H1 (cell line): ENCODE measurements around the gene LTN1. TPM values are rescaled to one million over a fixed set of nuclear protein-coding genes. Genes with fewer than 3 reads are reported as not detected.
A peak's percentile ranks its signal among the peaks of the same experiment; 100 is the strongest.

Source experiments
- CTCF ChIA-PET: fragments of 300-600 bp; sonication (Branson Sonifier 250); formaldehyde crosslinking; loops from one replicate; lab custom pipeline; 2021; ENCODE audit not compliant: partially characterized antibody; lab: Charles Lee
- POLR2A ChIA-PET: fragments of 300-600 bp; sonication (Branson Sonifier 250); formaldehyde crosslinking; loops from one replicate; lab custom pipeline; 2021; ENCODE audit warnings: inconsistent platforms; ENCODE audit not compliant: partially characterized antibody; lab: Charles Lee
- DNase-seq, 2 experiments: peaks; one replicate each; pipeline versions ENCODE4 v3.0.0 to v3.0.0-alpha.2; 2010 to 2022; ENCODE audit warnings: low spot score in 2 of 2, low read depth in 1 of 2, mixed read lengths in 1 of 2
- FAIRE-seq: peaks from 2 replicates; lab custom pipeline; 2011; peaks lifted over from hg19 to GRCh38; lab: Jason Lieb, UNC
- H2AFZ ChIP-seq: 2 replicates; pipeline ENCODE4 v1.8.1; 2012; ENCODE audit warnings: low read length, inconsistent platforms
- H2AK5ac ChIP-seq: 2 replicates; pipeline ENCODE4 v1.6.1; 2013; ENCODE audit warnings: low read depth, low read length
- H2BK120ac ChIP-seq: replicated peaks from 2 replicates; pipeline ENCODE3; 2013; ENCODE audit warnings: low read depth, low read length, inconsistent platforms
- H2BK12ac ChIP-seq: 2 replicates; pipeline ENCODE4 v1.6.1; 2013; ENCODE audit warnings: low read depth, low read length
- H2BK15ac ChIP-seq: 2 replicates; pipeline ENCODE4 v1.6.1; 2013; ENCODE audit warnings: low read length
- H2BK20ac ChIP-seq: 2 replicates; pipeline ENCODE4 v1.6.1; 2013; ENCODE audit warnings: low read length
- H2BK5ac ChIP-seq: 2 replicates; pipeline ENCODE4 v1.6.1; 2013; ENCODE audit warnings: low read depth, low read length
- H3K14ac ChIP-seq: 2 replicates; pipeline ENCODE4 v1.6.1; 2013; ENCODE audit warnings: inconsistent platforms; ENCODE audit not compliant: insufficient read length
- H3K18ac ChIP-seq: 2 replicates; pipeline ENCODE4 v1.6.1; 2013; ENCODE audit warnings: low read length; ENCODE audit errors: extremely low read depth
- H3K23ac ChIP-seq: 2 replicates; pipeline ENCODE4 v1.6.1; 2013; ENCODE audit warnings: inconsistent platforms; ENCODE audit not compliant: insufficient read length
- H3K23me2 ChIP-seq: 2 replicates; pipeline ENCODE4 v1.6.1; 2013; ENCODE audit warnings: low read depth, low read length
- H3K27ac ChIP-seq: 2 replicates; pipeline ENCODE4 v1.6.1; 2011; ENCODE audit warnings: low read depth, low read length, inconsistent platforms
- H3K27me3 ChIP-seq, 4 experiments: replicated peaks in 1 of 4; 1 replicate in 1 of 4; 2 replicates in 3 of 4; pipeline versions ENCODE4 v1.6.1 to v1.8.1; 2011 to 2013; ENCODE audit warnings: low read length in 3 of 4, mild to moderate bottlenecking in 3 of 4, inconsistent platforms in 2 of 4, mixed read lengths in 2 of 4, moderate library complexity in 1 of 4; ENCODE audit not compliant: control insufficient read depth in 3 of 4, insufficient read depth in 3 of 4; ENCODE audit errors: extremely low read depth in 1 of 4
- H3K36me3 ChIP-seq, 4 experiments: 2 replicates each; pipeline versions ENCODE4 v1.6.1 to v1.8.1; 2011 to 2013; ENCODE audit warnings: mild to moderate bottlenecking in 4 of 4, low read length in 3 of 4, moderate library complexity in 2 of 4, control low read depth in 1 of 4, inconsistent platforms in 1 of 4; ENCODE audit not compliant: insufficient read depth in 4 of 4, control insufficient read depth in 2 of 4
- H3K4ac ChIP-seq: replicated peaks from 2 replicates; pipeline ENCODE3; 2013; ENCODE audit warnings: low read length, low read depth, mixed read lengths, inconsistent platforms; ENCODE audit not compliant: insufficient read length
- H3K4me1 ChIP-seq, 4 experiments: replicated peaks in 1 of 4; 1 replicate in 1 of 4; 2 replicates in 3 of 4; pipeline versions ENCODE4 v1.6.1 to v1.8.1; 2011 to 2013; ENCODE audit warnings: low read length in 3 of 4, inconsistent platforms in 2 of 4, mixed read lengths in 1 of 4; ENCODE audit not compliant: insufficient read depth in 4 of 4, control insufficient read depth in 3 of 4
- H3K4me2 ChIP-seq, 2 experiments: 2 replicates each; pipeline versions ENCODE4 v1.6.1 to v1.8.1; 2011 to 2013; ENCODE audit warnings: low read depth in 2 of 2, low read length in 2 of 2, control low read depth in 1 of 2, inconsistent platforms in 1 of 2, mild to moderate bottlenecking in 1 of 2; ENCODE audit not compliant: insufficient read depth in 1 of 2
- H3K4me3 ChIP-seq, 4 experiments: fragments of 200-600, 300-600 bp in 1 of 4; sonication (generic), shearing (Covaris generic), sonication (Bioruptor Twin) in 1 of 4; 2 replicates each; pipeline versions ENCODE4 v1.5.1 to v1.8.1; 2011 to 2016; ENCODE audit warnings: low read length in 4 of 4, low read depth in 3 of 4, control low read depth in 2 of 4, inconsistent platforms in 2 of 4, mild to moderate bottlenecking in 2 of 4, mixed read lengths in 1 of 4, moderate library complexity in 1 of 4; ENCODE audit not compliant: insufficient read depth in 2 of 4; ENCODE audit errors: extremely low read depth in 1 of 4
- H3K56ac ChIP-seq: replicated peaks from 2 replicates; pipeline ENCODE3; 2013; ENCODE audit warnings: low read depth, mild to moderate bottlenecking, mixed read lengths, low read length, inconsistent platforms; ENCODE audit not compliant: insufficient read length
- H3K79me1 ChIP-seq: 2 replicates; pipeline ENCODE4 v1.6.1; 2013; ENCODE audit warnings: low read depth, low read length, control low read depth
- H3K79me2 ChIP-seq, 2 experiments: 2 replicates each; pipeline versions ENCODE4 v1.6.1 to v1.8.1; 2012 to 2013; ENCODE audit warnings: low read length in 2 of 2, mild to moderate bottlenecking in 2 of 2, inconsistent platforms in 1 of 2; ENCODE audit not compliant: insufficient read depth in 2 of 2, control insufficient read depth in 1 of 2
- H3K9ac ChIP-seq, 4 experiments: replicated peaks in 1 of 4; 1 replicate in 1 of 4; 2 replicates in 3 of 4; pipeline versions ENCODE4 v1.6.1 to v1.8.1; 2011 to 2013; ENCODE audit warnings: low read depth in 3 of 4, low read length in 3 of 4, control low read depth in 2 of 4, mild to moderate bottlenecking in 2 of 4, moderate library complexity in 2 of 4, inconsistent platforms in 1 of 4; ENCODE audit errors: extremely low read depth in 1 of 4
- H3K9me3 ChIP-seq, 2 experiments: 2 replicates each; pipeline versions ENCODE4 v1.6.1 to v1.8.1; 2012 to 2013; ENCODE audit warnings: mild to moderate bottlenecking in 2 of 2, moderate library complexity in 2 of 2, control low read depth in 1 of 2, inconsistent platforms in 1 of 2, low read depth in 1 of 2, low read length in 1 of 2, mixed read lengths in 1 of 2; ENCODE audit not compliant: insufficient read depth in 2 of 2
- H4K20me1 ChIP-seq, 2 experiments: replicated peaks in 1 of 2; 2 replicates each; pipeline versions ENCODE3 to v1.8.1; 2011 to 2013; ENCODE audit warnings: inconsistent platforms in 2 of 2, low read length in 2 of 2, mild to moderate bottlenecking in 1 of 2; ENCODE audit not compliant: insufficient read depth in 2 of 2, control insufficient read depth in 1 of 2
- H4K5ac ChIP-seq: 2 replicates; pipeline ENCODE4 v1.6.1; 2013; ENCODE audit warnings: low read length, low read depth, mixed read lengths, inconsistent platforms; ENCODE audit not compliant: insufficient read length
- H4K8ac ChIP-seq: 2 replicates; pipeline ENCODE4 v1.8.0; 2013; ENCODE audit warnings: mild to moderate bottlenecking, moderate library complexity, low read length, inconsistent platforms; ENCODE audit not compliant: insufficient read depth; ENCODE audit errors: extremely low read depth
- H4K91ac ChIP-seq: replicated peaks from 2 replicates; pipeline ENCODE3; 2013; ENCODE audit warnings: low read length, mixed read lengths, inconsistent platforms; ENCODE audit not compliant: insufficient read length
- ASH2L ChIP-seq: fragments of 200-600, 300-600 bp; sonication (generic); IDR thresholded peaks from one replicate; pipeline ENCODE4 v1.7.1; 2017; ENCODE audit warnings: low read length
- EZH2 ChIP-seq: fragments of 200-600 bp; sonication (generic); IDR thresholded peaks from 2 replicates; pipeline ENCODE4 v1.7.1; 2012; ENCODE audit warnings: low read depth, mild to moderate bottlenecking, moderate library complexity, low read length, inconsistent platforms; ENCODE audit not compliant: severe bottlenecking
- HDAC2 ChIP-seq, 2 experiments: fragments of 300-600 bp in 1 of 2; sonication (generic) in 1 of 2; IDR thresholded peaks; 2 replicates each; pipeline ENCODE4 v1.6.1; 2011 to 2012; ENCODE audit warnings: low read depth in 2 of 2, low read length in 2 of 2, mild to moderate bottlenecking in 2 of 2, moderate library complexity in 2 of 2, borderline replicate concordance in 1 of 2, inconsistent platforms in 1 of 2
- MAFK ChIP-seq: IDR thresholded peaks from 2 replicates; pipeline ENCODE4 v1.6.1; 2012; ENCODE audit warnings: low read depth, mild to moderate bottlenecking, improper control_type of control experiment, low read length
- NRF1 ChIP-seq: IDR thresholded peaks from 2 replicates; pipeline ENCODE4 v1.6.1; 2011; ENCODE audit warnings: mild to moderate bottlenecking, low read depth, low read length, improper control_type of control experiment
- SIX5 ChIP-seq: IDR thresholded peaks from 2 replicates; pipeline ENCODE4 v1.6.1; 2011; ENCODE audit warnings: mild to moderate bottlenecking, low read depth, low read length
- TBP ChIP-seq: IDR thresholded peaks from 2 replicates; pipeline ENCODE4 v1.6.1; 2011; ENCODE audit warnings: low read depth, low read length, improper control_type of control experiment
- TCF12 ChIP-seq: IDR thresholded peaks from 2 replicates; pipeline ENCODE4 v1.6.1; 2011; ENCODE audit warnings: low read depth, mild to moderate bottlenecking, low read length
- USF2 ChIP-seq: IDR thresholded peaks from 2 replicates; pipeline ENCODE4 v1.6.1; 2011; ENCODE audit warnings: low read length, improper control_type of control experiment
- polyA plus RNA-seq, 7 experiments: library from polyadenylated mRNA; depleted of rRNA in 3 of 7; stranded (reverse) in 5 of 7; unstranded in 2 of 7; fragments of >200 nt in 5 of 7; fragments of 200-250 nt in 2 of 7; gene quantifications; 1 replicate in 5 of 7; 2 replicates in 1 of 7; 4 replicates in 1 of 7; pipeline versions ENCODE4 v1.2.1 to v1.2.3, GENCODE V29; 2011 to 2013; ENCODE audit warnings: missing spikeins in 2 of 7, mixed read lengths in 2 of 7
- total RNA-seq: library from RNA; stranded (reverse); fragmentation: NEBNext Ultra II Directional; extraction: Animal tissue kit (Norgen Biotek cat#: 25700); gene quantifications from 2 replicates; pipeline ENCODE4 v1.2.1, GENCODE V29; 2021
- TF ChIP-seq, protein P1 (sequence below): IDR thresholded peaks from 2 replicates; pipeline ENCODE4 v1.6.1; 2012; ENCODE audit warnings: low read length, inconsistent platforms
- TF ChIP-seq, protein P2 (sequence below): IDR thresholded peaks from 2 replicates; pipeline ENCODE4 v1.6.1; 2012; ENCODE audit warnings: inconsistent platforms

Gene LTN1
- total and polyA plus RNA-seq, 2 of the 8 experiments (the other 6 are each of a cell fraction or from before 2014, with no cell fraction given) = 3.2 to 23.5 TPM

DNA sequence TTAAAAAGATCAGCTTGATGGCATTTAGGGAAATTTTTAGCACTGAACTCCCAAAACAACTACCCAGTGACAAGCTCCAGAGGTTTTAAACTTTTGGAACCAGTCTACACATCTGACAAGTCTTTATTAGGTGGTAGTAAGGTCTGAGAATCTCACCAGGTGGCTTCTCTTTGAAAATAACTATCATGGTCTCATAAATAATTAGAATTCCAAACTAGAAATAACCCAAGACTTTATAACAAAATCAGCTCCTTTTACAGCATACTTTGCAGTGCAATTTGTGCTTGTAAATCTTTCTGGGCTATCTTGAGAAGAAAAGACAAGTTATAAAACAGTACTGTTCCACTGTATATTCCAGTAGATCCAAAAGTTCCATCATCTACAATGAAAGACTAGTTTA lies 108.7 kb downstream of the LTN1 start:
- POLR2A ChIA-PET = no interaction called here
- H3K4me2 ChIP-seq = peak overlapping the region in 1 of 2 experiments; percentile 92; a peak in 1 of 4 replicates
- no peaks in the 10 kb centered on the region for H3K79me2 ChIP-seq
- H4K91ac ChIP-seq = no peak overlapping the region
- H3K27ac ChIP-seq = no peak overlapping the region
- peaks cover 0 to 18% (median 5%) of the 10 kb centered on the region in 4 experiments; a peak in 4 of 8 replicates for H3K36me3 ChIP-seq
- no peaks in the 10 kb centered on the region for H3K27me3 ChIP-seq
- no peak overlapping the region for H2BK5ac ChIP-seq
- peak overlapping the region in 1 of 4 experiments; percentile 71; a peak in 2 of 8 replicates for H3K4me3 ChIP-seq
- DNase-seq = no peak
- no peak overlapping the region for H3K23ac ChIP-seq
- H2BK120ac ChIP-seq = no peak overlapping the region
- CTCF ChIA-PET = interaction anchor here (1.1 to 2.0 kb wide), 2 partner anchors 9 to 138 kb away, joined by 3 to 7 read pairs; no protein-coding TSS in a partner anchor
- no peak overlapping the region for H4K5ac ChIP-seq
- H2AK5ac ChIP-seq = no peak overlapping the region
- no peaks in the 10 kb centered on the region; a peak in 1 of 7 replicates for H3K4me1 ChIP-seq
- H2AFZ ChIP-seq = no peak overlapping the region
- no peak overlapping the region for H3K18ac ChIP-seq
- H4K20me1 ChIP-seq = no peaks in the 10 kb centered on the region
- H3K23me2 ChIP-seq = no peaks in the 10 kb centered on the region
- H3K14ac ChIP-seq = no peak overlapping the region
- H3K56ac ChIP-seq = no peak overlapping the region
- H2BK20ac ChIP-seq = no peak overlapping the region
- H3K9me3 ChIP-seq = no peaks in the 10 kb centered on the region
- no peak overlapping the region for H2BK15ac ChIP-seq
- no peak overlapping the region for H3K4ac ChIP-seq
- no peak overlapping the region for H3K9ac ChIP-seq
- H2BK12ac ChIP-seq = no peak overlapping the region
- no peak for FAIRE-seq
- H4K8ac ChIP-seq = no peak overlapping the region
- H3K79me1 ChIP-seq = no peaks in the 10 kb centered on the region
- TF ChIP-seq ASH2L (no peak), TCF12 (no peak), NRF1 (no peak), EZH2 (no peak), USF2 (no peak), HDAC2 (IDR thresholded peaks at IDR 0.05; ENCODE audit: borderline replicate concordance in 1 of 2, low read depth in 2 of 2, low read length in 2 of 2) (no peak), SIX5 (no peak), TBP (no peak), MAFK (no peak)
- TF ChIP-seq, protein P1, sequence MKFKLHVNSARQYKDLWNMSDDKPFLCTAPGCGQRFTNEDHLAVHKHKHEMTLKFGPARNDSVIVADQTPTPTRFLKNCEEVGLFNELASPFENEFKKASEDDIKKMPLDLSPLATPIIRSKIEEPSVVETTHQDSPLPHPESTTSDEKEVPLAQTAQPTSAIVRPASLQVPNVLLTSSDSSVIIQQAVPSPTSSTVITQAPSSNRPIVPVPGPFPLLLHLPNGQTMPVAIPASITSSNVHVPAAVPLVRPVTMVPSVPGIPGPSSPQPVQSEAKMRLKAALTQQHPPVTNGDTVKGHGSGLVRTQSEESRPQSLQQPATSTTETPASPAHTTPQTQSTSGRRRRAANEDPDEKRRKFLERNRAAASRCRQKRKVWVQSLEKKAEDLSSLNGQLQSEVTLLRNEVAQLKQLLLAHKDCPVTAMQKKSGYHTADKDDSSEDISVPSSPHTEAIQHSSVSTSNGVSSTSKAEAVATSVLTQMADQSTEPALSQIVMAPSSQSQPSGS = no peak
- TF ChIP-seq, protein P2, sequence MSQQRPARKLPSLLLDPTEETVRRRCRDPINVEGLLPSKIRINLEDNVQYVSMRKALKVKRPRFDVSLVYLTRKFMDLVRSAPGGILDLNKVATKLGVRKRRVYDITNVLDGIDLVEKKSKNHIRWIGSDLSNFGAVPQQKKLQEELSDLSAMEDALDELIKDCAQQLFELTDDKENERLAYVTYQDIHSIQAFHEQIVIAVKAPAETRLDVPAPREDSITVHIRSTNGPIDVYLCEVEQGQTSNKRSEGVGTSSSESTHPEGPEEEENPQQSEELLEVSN = no peak
